Activated CD4-positive, alpha-beta T cell treated with anti-CD3 and anti-CD28 coated beads, Interleukin-2, amount 50 U/mL, for 1 hour (primary cell): ENCODE data around the gene ZNF469.
"Not testable (repeated sequence)": the region's sequence is repeated elsewhere in the genome, so short reads cannot be mapped to it uniquely, and the experiment has no call there.

Experiments
- DNase-seq: peaks from one replicate; pipeline ENCODE4 v3.0.0-alpha.2; 2020

ZNF469 gene

GRCh38 chr16:88348377-88349152, 34.2 kb upstream of the ZNF469 start:
- DNase-seq = no peak

- DNase-seq = no peak
Observed at GRCh38 chr16:88349153-88349902, 33.4 kb upstream of the ZNF469 start.

GRCh38 chr16:88349903-88350900, 32.6 kb upstream of the ZNF469 start:
- no peak for DNase-seq

GRCh38 chr16:88350922-88351321, 31.8 kb upstream of the ZNF469 start:
- no peak for DNase-seq

- no peak for DNase-seq
Observed at GRCh38 chr16:88351491-88352101, 31.2 kb upstream of the ZNF469 start.

GRCh38 chr16:88352261-88353200, 30.2 kb upstream of the ZNF469 start:
- no peak for DNase-seq

GRCh38 chr16:88353232-88353631, 29.5 kb upstream of the ZNF469 start:
- no peak for DNase-seq

- DNase-seq = no peak
Observed at GRCh38 chr16:88353691-88354090, 29.1 kb upstream of the ZNF469 start.

- no peak for DNase-seq
Observed at GRCh38 chr16:88354229-88355092, 28.3 kb upstream of the ZNF469 start.

- DNase-seq = no peak
Observed at GRCh38 chr16:88355093-88355388, 27.7 kb upstream of the ZNF469 start.

GRCh38 chr16:88355389-88356123, 27.2 kb upstream of the ZNF469 start:
- no peak for DNase-seq

GRCh38 chr16:88356124-88356726, 26.5 kb upstream of the ZNF469 start:
- no peak for DNase-seq

- no peak for DNase-seq
Observed at GRCh38 chr16:88356727-88357199, 26.0 kb upstream of the ZNF469 start.

GRCh38 chr16:88357317-88358022, 25.3 kb upstream of the ZNF469 start:
- no peak for DNase-seq

- no peak for DNase-seq
Observed at GRCh38 chr16:88358023-88358420, 24.7 kb upstream of the ZNF469 start.

- no peak for DNase-seq
Observed at GRCh38 chr16:88359008-88359407, 23.8 kb upstream of the ZNF469 start.

- not testable (repeated sequence) for DNase-seq
Observed at GRCh38 chr16:88360401-88360800, 22.4 kb upstream of the ZNF469 start.

- no peak for DNase-seq
Observed at GRCh38 chr16:88360999-88361398, 21.8 kb upstream of the ZNF469 start.

GRCh38 chr16:88361775-88362174, 21.0 kb upstream of the ZNF469 start:
- DNase-seq = no peak
